IgD-negative memory B cell (primary cell): ENCODE data around the gene RNU5D-1. TPM values are rescaled to one million over a fixed set of nuclear protein-coding genes. Genes with fewer than 3 reads are reported as not detected.

Experiments used
- H3K27ac Mint-ChIP-seq, 3 donors: one replicate each; pipeline ENCODE4 v1.8.0; 2020 to 2022; ENCODE audit warnings: mild to moderate bottlenecking in 3 of 3, mixed read lengths in 3 of 3, moderate library complexity in 1 of 3
- H3K27me3 Mint-ChIP-seq: one replicate; pipeline ENCODE4 v1.8.0; 2021; ENCODE audit warnings: mixed read lengths
- H3K36me3 Mint-ChIP-seq: one replicate; pipeline ENCODE4 v1.8.0; 2020; ENCODE audit warnings: mild to moderate bottlenecking, mixed read lengths
- H3K4me1 Mint-ChIP-seq, 3 donors: one replicate each; pipeline ENCODE4 v1.8.0; 2020 to 2022; ENCODE audit warnings: mixed read lengths in 3 of 3, mild to moderate bottlenecking in 1 of 3
- H3K4me3 Mint-ChIP-seq, 4 donors: one replicate each; pipeline ENCODE4 v1.8.0; 2020 to 2022; ENCODE audit warnings: mild to moderate bottlenecking in 4 of 4, mixed read lengths in 4 of 4, moderate library complexity in 3 of 4
- H3K9me3 Mint-ChIP-seq, 3 donors: one replicate each; pipeline ENCODE4 v1.8.0; 2020 to 2021; ENCODE audit warnings: mixed read lengths in 3 of 3, mild to moderate bottlenecking in 1 of 3
- polyA plus RNA-seq: library from polyadenylated mRNA; unstranded; fragments of 300-500 nt; fragmentation: Illumina TruSeq; gene quantifications from one replicate; pipeline ENCODE4 v1.2.3, GENCODE V29; 2021

Gene RNU5D-1
- polyA plus RNA-seq, 1 donor from 2014 or later, result not detected

DNA sequence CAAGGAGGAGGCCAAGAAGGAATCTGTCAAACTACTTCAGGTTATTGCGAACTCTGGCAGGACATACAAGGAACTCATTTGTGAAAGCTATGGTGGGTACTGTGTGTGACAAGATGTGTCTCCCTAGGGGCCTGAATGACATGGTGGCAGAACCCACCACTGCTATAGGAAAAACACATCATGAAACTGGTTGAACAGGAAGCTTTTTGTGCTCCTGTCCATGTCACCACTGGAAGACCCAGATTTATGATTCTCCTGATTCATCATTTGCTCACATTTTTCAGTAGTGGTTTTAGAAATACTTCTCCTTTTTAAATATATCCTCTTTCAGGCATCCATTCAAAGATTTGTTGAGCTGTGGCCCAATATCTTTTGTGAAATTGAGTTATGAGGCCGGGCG is 32.8 kb downstream of the RNU5D-1 start:
- peak overlapping the region in 2 of 3 donors; percentile 40 to 67 for H3K27ac Mint-ChIP-seq
- H3K9me3 Mint-ChIP-seq, result no peaks in the 10 kb centered on the region
- H3K27me3 Mint-ChIP-seq, result no peaks in the 10 kb centered on the region
- H3K4me3 Mint-ChIP-seq, result peak overlapping the region in 3 of 4 donors; percentile 2 to 46 (median 6)
- H3K36me3 Mint-ChIP-seq, result peaks cover 2% of the 10 kb centered on the region
- H3K4me1 Mint-ChIP-seq, result peaks cover 35 to 41% (median 37%) of the 10 kb centered on the region in 3 donors

DNA sequence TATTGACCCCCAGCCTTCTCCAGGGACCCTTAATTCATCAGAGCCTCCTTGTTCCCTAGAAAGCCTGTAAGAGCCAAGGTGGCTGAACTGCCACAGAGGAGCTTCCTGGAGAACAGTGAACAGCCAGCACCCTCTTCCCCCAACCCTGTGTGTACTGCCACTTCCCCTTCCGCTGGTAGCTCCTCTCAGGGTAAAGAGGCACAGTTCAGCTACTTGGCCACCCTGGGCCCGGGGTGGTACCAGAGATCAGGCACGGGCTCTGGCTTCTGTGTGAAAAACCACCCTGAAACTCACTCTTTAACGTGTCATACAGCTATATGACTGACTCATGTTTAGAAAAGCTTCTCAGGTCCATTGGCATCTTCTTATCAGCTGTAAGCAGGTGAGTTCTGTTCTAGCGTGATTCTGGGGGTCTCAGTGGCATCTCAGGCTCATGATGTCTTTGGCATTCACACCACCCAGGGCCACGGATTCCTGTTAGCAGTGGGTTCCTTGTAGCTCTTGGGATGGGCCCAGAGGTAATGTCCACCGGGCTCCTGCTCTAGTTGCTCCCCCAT is 34.1 kb downstream of the RNU5D-1 start:
- no peaks in the 10 kb centered on the region for H3K27me3 Mint-ChIP-seq
- peaks cover 32 to 40% (median 37%) of the 10 kb centered on the region in 3 donors for H3K4me1 Mint-ChIP-seq
- H3K4me3 Mint-ChIP-seq, result peak overlapping the region; percentile 33 to 92 (median 62)
- peak overlapping the region; percentile 43 to 73 (median 67) for H3K27ac Mint-ChIP-seq
- no peaks in the 10 kb centered on the region for H3K36me3 Mint-ChIP-seq
- H3K9me3 Mint-ChIP-seq, result no peaks in the 10 kb centered on the region

DNA sequence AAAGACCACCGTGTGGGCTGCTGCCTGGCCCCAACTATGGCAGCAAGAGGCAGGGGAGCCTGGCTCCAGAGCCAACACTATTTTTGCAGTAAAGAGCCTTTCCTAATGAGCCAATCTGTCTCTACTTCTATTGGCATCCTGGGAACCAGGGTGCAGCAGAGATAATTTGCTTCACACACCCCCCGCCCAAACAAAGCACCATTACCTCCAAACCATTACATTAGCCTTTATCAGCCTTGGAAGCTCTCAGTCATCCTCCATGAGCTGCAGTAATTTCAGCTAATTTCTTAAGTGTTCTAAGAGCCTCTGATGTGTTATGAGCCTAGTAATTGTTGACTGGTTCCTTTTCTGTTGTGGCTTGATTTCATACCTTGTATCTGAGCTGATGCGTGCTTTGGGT is 34.9 kb downstream of the RNU5D-1 start:
- H3K27ac Mint-ChIP-seq, result peak overlapping the region in 2 of 3 donors; percentile 73 to 81

DNA sequence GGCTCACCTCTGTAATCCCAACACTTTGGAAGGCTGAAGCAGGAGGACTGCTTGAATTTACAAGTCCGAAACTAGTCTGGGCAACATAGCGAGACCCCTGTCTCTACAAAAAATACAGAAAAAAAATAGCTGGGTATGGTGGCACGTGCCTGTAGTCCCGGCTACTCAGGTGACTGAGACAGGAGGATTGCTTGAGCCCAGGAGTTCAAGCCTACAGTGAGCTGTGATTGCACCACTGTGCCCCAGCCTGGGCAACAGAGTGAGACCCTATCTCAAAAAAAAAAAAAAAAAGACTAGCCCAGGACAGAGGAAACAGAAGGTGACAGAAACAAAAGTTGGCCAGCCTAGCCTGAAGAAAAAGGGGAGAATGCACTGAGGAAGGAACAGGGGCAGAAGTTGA is 35.3 kb downstream of the RNU5D-1 start:
- peak overlapping the region in 1 of 4 donors; percentile 41 for H3K4me3 Mint-ChIP-seq
- H3K4me1 Mint-ChIP-seq, result peaks cover 32 to 40% (median 37%) of the 10 kb centered on the region in 3 donors
- no peaks in the 10 kb centered on the region for H3K27me3 Mint-ChIP-seq
- peaks cover 2% of the 10 kb centered on the region for H3K36me3 Mint-ChIP-seq
- peak overlapping the region; percentile 20 to 87 (median 81) for H3K27ac Mint-ChIP-seq
- no peaks in the 10 kb centered on the region for H3K9me3 Mint-ChIP-seq

More for the DNA sequence above, 34.9 kb downstream of the RNU5D-1 start:
- Mint-ChIP-seq H3K36me3 (peaks cover 2% of the 10 kb centered on the region), H3K4me1 (peaks cover 32 to 40% (median 37%) of the 10 kb centered on the region in 3 donors), H3K27me3 (no peaks in the 10 kb centered on the region), H3K4me3 (no peak overlapping the region), H3K9me3 (no peaks in the 10 kb centered on the region)

DNA sequence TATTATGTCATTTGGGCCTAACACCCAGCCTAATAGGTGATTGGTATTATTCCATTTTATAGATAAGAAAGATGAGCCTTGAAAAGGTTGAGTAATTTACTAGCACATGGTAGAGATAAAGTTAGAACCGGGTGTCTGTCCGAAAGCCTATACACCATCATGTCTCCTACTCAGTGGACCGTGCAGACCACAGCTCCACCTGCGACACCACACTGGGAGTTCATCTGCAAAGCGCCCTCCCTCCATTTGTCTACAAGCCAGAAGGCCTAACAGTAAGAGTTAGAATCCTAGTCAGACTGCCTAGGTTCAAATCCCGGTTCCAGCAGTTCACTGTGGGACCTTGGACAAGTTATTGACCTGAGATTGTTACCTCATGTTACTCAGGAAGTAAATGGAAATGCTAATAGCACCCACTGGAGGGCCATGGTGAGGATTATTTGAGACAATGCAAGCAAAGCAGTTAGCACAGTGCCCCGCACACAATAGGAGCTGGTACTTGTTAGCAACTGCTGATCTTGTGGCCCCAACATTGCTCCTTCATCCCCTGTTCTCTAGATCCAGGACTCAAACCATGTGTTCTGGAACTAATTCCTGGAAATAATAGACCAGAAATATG is 36.0 kb downstream of the RNU5D-1 start:
- Mint-ChIP-seq H3K4me3 (peak overlapping the region in 1 of 4 donors; percentile 6), H3K27ac (peak overlapping the region in 2 of 3 donors; percentile 20 to 53), H3K4me1 (peaks cover 32 to 40% (median 37%) of the 10 kb centered on the region in 3 donors), H3K9me3 (no peaks in the 10 kb centered on the region), H3K36me3 (peaks cover 2% of the 10 kb centered on the region), H3K27me3 (no peaks in the 10 kb centered on the region)

DNA sequence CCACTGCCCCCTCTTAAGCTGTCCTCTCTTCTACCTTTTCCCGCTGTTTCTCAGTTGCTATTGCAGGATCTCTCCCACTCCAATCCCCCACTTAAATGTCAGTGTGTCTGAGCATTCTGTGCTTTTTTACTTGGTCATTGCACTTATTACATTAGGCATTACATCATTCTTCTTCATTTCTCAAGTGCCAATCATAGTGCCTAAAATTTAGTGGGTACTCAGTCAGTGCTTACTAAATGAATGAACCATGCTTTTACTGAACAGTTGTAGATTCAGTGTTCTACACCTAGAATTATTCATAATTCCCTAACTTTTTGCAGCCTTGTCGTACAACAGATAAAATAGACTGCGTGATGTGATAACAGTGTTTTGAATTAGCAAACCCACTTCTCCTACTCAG is 37.1 kb downstream of the RNU5D-1 start:
- no peaks in the 10 kb centered on the region for H3K9me3 Mint-ChIP-seq
- H3K36me3 Mint-ChIP-seq, result peaks cover 2% of the 10 kb centered on the region
- H3K27ac Mint-ChIP-seq, result no peak overlapping the region
- peaks cover 32 to 40% (median 37%) of the 10 kb centered on the region in 3 donors for H3K4me1 Mint-ChIP-seq
- H3K4me3 Mint-ChIP-seq, result no peak overlapping the region
- H3K27me3 Mint-ChIP-seq, result no peaks in the 10 kb centered on the region

DNA sequence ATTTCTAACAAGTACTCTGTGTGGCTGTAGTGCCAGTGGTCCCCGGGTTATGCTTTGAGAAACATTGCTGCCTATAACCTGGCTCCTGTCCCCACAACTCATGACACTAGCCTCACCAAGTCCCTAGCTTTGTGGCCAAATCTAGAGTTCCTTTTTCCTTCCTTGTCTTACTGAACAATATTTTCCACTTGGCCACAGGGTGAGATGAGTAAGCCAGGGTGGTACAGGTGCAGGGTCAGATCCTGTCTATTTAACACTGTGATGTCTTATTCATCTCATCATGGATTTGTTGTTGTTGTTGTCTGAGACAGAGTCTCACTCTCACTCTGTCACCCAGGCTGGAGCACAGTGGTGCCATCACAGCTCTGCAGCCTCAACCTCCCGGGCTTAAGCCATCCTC is 37.8 kb downstream of the RNU5D-1 start:
- Mint-ChIP-seq H3K36me3 (peaks cover 2% of the 10 kb centered on the region), H3K9me3 (no peaks in the 10 kb centered on the region), H3K4me3 (no peak overlapping the region), H3K27ac (no peak overlapping the region), H3K27me3 (no peaks in the 10 kb centered on the region), H3K4me1 (peaks cover 28 to 37% (median 35%) of the 10 kb centered on the region in 3 donors)

DNA sequence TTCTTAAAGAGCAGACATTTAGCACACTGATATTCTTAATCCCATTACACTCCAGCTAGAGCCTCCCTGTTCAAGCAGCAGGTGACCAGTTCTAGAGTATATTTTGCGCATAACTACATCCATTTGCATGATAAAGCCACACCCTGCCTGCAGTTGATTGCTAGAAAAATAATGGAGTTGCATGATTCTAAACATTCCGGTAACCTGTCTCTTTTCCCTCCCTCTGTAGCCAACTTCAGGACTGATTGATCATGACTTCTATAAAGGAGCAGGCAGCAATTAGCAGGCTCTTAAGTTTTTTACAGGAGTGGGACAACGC is 41.6 kb downstream of the RNU5D-1 start:
- Mint-ChIP-seq H3K9me3 (no peaks in the 10 kb centered on the region), H3K4me3 (no peak overlapping the region)

DNA sequence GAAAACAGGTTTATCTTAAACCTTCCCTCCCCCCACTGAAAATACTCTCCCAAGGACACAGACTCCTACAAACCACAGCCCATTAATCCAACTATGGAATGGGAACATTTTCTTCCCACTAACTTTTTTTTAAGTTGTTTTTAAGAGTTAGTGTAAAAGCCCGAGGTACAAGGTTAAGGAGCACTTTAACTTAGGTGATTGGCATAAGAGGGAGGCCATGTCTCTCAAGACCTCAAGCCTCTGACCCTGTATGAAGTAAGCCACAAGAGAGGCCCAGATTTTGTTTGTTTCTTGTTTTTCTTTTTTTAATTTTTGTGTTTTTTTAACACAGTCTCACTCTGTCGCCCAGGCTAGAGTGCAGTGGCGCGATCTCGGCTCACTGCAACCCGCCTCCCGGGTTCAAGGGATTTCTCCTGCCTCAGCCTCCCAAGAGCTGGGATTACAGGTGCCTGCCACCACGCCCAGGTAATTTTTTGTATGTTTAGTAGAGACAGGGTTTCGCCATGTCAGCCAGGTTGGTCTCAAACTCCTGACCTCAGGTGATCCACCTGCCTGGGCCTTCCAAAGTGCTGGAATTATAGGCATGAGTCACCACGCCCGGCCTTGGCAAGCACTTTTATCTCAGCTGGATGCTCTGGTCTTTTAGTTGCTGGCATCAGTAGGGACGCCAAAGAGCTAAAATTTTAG is 42.1 kb downstream of the RNU5D-1 start:
- Mint-ChIP-seq H3K4me1 (peaks cover 7 to 11% (median 10%) of the 10 kb centered on the region in 3 donors), H3K9me3 (no peaks in the 10 kb centered on the region), H3K4me3 (no peak overlapping the region), H3K27me3 (no peaks in the 10 kb centered on the region), H3K36me3 (peaks cover 2% of the 10 kb centered on the region), H3K27ac (no peak overlapping the region)

More for the DNA sequence above, 41.6 kb downstream of the RNU5D-1 start:
- H3K4me1 Mint-ChIP-seq, result peaks cover 5 to 9% (median 7%) of the 10 kb centered on the region in 3 donors
- H3K36me3 Mint-ChIP-seq, result peaks cover 2% of the 10 kb centered on the region
- H3K27me3 Mint-ChIP-seq, result no peaks in the 10 kb centered on the region
- H3K27ac Mint-ChIP-seq, result no peak overlapping the region

DNA sequence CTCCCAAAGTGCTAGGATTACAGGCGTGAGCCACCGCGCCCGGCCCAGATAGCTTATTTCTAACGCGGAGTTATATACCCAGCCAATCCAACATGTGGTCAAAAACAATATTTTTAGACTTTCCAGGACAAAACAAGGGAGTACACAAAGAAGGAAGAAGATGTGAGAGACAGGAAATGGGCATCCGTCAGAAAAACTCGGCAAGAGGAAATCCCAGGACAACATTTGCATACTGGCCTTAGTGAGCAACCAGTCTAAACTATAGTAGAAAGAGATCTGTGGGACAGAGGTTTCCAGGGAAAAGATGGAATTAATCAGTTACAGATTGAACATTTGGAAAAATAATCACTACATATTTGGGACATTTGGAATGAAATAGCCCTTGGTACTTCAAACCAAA is 45.1 kb downstream of the RNU5D-1 start:
- Mint-ChIP-seq H3K27ac (no peak overlapping the region), H3K4me1 (peaks cover 3 to 10% (median 9%) of the 10 kb centered on the region in 3 donors), H3K27me3 (no peaks in the 10 kb centered on the region)

DNA sequence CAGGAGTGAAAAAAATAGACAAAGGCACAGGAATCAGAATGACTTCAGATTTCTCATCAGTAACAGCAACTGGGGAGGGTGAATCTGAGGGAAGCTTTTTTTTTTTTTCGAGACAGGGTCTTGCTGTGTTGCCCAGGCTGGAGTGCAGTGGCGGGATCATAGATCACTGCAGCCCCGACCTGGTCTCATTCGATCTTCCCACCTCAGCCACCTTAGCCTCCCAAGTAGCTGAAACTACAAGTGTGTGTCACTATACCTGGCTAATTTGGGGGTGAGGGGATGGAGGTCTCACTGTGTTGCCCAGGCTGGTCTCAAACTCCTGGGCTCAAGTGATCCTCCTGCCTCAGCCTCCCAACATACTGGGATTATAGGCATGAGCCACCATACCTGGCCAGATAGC is 45.8 kb downstream of the RNU5D-1 start:
- no peaks in the 10 kb centered on the region for H3K27me3 Mint-ChIP-seq
- peaks cover 5% of the 10 kb centered on the region for H3K36me3 Mint-ChIP-seq
- H3K4me1 Mint-ChIP-seq, result peaks cover 3 to 10% (median 9%) of the 10 kb centered on the region in 3 donors
- no peak overlapping the region for H3K4me3 Mint-ChIP-seq
- H3K27ac Mint-ChIP-seq, result no peak overlapping the region
- no peaks in the 10 kb centered on the region for H3K9me3 Mint-ChIP-seq

More for the DNA sequence above, 45.1 kb downstream of the RNU5D-1 start:
- Mint-ChIP-seq H3K4me3 (no peak overlapping the region), H3K9me3 (no peaks in the 10 kb centered on the region), H3K36me3 (peaks cover 3% of the 10 kb centered on the region)

DNA sequence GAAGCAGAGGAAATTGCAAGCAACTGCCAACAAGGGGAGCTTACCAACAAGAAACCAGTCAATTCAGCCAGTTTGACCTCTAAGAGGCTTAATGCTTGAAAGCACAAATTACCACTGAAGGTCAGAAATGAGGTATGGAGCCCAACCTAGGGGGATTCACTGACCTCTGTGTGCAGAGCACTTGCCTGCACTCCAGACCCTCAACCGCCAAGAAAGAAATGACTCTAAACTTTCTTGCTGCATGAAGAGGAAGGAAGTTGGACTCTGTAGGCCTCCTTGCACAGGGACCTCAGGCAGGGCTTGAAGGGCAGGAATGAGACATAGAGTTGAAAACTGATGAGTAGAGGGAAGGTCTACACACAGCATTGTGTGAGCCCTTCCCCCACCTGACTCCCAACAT is 46.4 kb downstream of the RNU5D-1 start:
- Mint-ChIP-seq H3K9me3 (no peaks in the 10 kb centered on the region), H3K36me3 (peaks cover 5% of the 10 kb centered on the region), H3K27me3 (no peaks in the 10 kb centered on the region), H3K27ac (no peak overlapping the region), H3K4me1 (peaks cover 3 to 10% (median 9%) of the 10 kb centered on the region in 3 donors), H3K4me3 (no peak overlapping the region)

DNA sequence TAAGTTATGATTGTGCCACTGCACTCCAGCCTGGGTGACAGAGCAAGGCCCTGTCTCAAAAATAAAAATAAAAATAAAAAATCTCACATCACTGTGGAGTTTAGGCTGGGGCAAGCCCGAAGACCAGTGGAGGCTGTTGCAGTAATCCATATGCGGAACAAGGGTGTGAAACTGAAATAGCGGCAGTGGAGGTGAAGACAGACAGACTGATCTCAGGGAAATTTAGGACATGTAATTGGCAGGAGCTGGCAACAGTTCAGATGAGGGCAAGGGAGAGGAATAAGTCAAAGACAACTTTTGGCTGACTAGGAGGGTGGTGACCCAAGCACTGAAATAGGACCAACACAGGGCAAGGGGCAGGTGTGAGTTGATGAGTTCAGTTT is 48.1 kb downstream of the RNU5D-1 start:
- Mint-ChIP-seq H3K4me1 (peaks cover 2 to 10% (median 9%) of the 10 kb centered on the region in 3 donors), H3K9me3 (no peaks in the 10 kb centered on the region), H3K27me3 (no peaks in the 10 kb centered on the region), H3K4me3 (no peak overlapping the region), H3K36me3 (peaks cover 5% of the 10 kb centered on the region), H3K27ac (no peak overlapping the region)

DNA sequence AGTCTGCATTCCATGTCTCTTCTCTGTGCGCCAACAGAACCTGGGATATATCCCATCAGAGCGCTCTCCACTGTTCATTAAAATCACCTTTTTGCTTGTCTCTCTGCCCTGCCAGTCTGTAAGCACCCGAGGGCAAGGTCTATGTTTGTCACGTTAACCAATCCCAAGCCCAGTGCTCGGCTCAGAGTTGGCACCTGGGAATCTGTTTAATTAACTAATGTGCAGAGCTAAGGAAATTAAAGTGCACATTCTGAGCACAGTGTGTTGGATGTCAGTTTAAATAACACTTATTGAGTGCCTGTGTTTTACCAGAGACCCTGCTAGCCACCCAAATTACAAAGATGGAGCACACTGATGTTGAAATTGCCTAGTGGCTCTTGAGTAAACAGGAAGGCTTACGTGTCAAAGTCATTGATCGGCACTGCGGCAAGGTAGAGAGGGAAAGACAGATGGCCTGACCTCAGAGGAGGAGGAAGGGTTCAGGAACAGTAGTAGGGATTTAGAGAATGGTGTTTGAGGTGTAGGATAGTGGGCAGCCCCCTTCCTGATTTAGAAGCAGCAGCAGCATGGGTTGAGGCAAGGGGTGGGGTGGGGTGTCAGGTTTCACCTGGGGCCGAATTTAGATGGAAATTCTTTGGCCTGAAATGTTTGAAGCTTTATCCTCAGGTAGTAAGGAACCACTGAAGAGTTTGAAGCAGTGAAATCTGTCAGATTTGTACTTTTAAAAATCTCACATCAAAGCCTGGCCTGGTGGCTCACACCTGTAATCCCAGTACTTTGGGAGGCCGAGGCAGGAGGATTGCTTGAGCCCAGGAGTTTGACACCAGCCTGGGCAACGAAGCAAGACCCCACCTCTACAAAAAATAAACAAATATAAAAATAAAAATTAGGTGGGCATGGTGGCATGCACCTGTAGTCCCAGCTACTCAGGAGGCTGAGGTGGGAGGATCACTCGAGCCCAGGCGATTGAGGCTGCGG is 48.8 kb downstream of the RNU5D-1 start:
- Mint-ChIP-seq H3K4me3 (no peak overlapping the region), H3K27ac (no peak overlapping the region), H3K27me3 (no peaks in the 10 kb centered on the region), H3K4me1 (peaks cover 2 to 10% (median 9%) of the 10 kb centered on the region in 3 donors), H3K9me3 (no peaks in the 10 kb centered on the region), H3K36me3 (peaks cover 5% of the 10 kb centered on the region)
